C4-2B (cell line): ENCODE measurements around the gene ZAP70.

Source experiments
- H3K27ac ChIP-seq: fragments of 450-650 bp; 2 replicates; pipeline ENCODE4 v1.5.1; 2017
- CTCF ChIP-seq: fragments of 450-650 bp; conservative IDR thresholded peaks from 2 replicates; pipeline ENCODE4 v1.5.1; 2017; ENCODE audit warnings: mild to moderate bottlenecking
- ZFX ChIP-seq: fragments of 450-650 bp; IDR thresholded peaks from 2 replicates; pipeline ENCODE4 v1.6.1; 2017

The ZAP70 gene

GRCh38 chr2:97699765-97700444 is 13.5 kb upstream of the ZAP70 start:
- TF ChIP-seq CTCF: peak; percentile 69
- TF ChIP-seq ZFX: no peak
- no peak overlapping the region for H3K27ac ChIP-seq

GRCh38 chr2:97701186-97701585 is 12.2 kb upstream of the ZAP70 start:
- H3K27ac ChIP-seq: no peak overlapping the region
- TF ChIP-seq CTCF (no peak), ZFX (no peak)

GRCh38 chr2:97701851-97702465 is 11.4 kb upstream of the ZAP70 start:
- TF ChIP-seq ZFX (no peak), CTCF (no peak)
- H3K27ac ChIP-seq: no peak overlapping the region

GRCh38 chr2:97702731-97703470 is 10.5 kb upstream of the ZAP70 start:
- TF ChIP-seq ZFX (no peak), CTCF (no peak)
- H3K27ac ChIP-seq: no peak overlapping the region

GRCh38 chr2:97703741-97704140 is 9.6 kb upstream of the ZAP70 start:
- H3K27ac ChIP-seq: no peak overlapping the region
- TF ChIP-seq ZFX (no peak), CTCF (no peak)

- H3K27ac ChIP-seq: no peak overlapping the region
- TF ChIP-seq CTCF (no peak), ZFX (no peak)
These were observed 8.4 kb upstream of the ZAP70 start for GRCh38 chr2:97704989-97705388.

- TF ChIP-seq ZFX (no peak), CTCF (no peak)
These were observed 7.3 kb upstream of the ZAP70 start for GRCh38 chr2:97706112-97706511.

More at GRCh38 chr2:97706112-97706511, 7.3 kb upstream of the ZAP70 start:
- H3K27ac ChIP-seq: no peak overlapping the region
